Mammary epithelial cell (primary cell): Measurements from ENCODE around the gene TMEM121.

Source experiments
- EZH2 ChIP-seq: IDR thresholded peaks from 2 replicates; pipeline ENCODE4 v1.6.1; 2012; ENCODE audit warnings: low read length, inconsistent platforms, borderline replicate concordance
- TF ChIP-seq, protein P1 (sequence below), 2 donors: IDR thresholded peaks in 1 of 2; conservative IDR thresholded peaks in 1 of 2; 2 replicates each; pipeline ENCODE4 v1.5.1; 2011 to 2012; ENCODE audit warnings: inconsistent platforms in 2 of 2, low read length in 2 of 2, mild to moderate bottlenecking in 2 of 2, control low read depth in 1 of 2, low read depth in 1 of 2; ENCODE audit not compliant: insufficient read depth in 1 of 2; ENCODE audit errors: extremely low read depth in 1 of 2

DNA sequence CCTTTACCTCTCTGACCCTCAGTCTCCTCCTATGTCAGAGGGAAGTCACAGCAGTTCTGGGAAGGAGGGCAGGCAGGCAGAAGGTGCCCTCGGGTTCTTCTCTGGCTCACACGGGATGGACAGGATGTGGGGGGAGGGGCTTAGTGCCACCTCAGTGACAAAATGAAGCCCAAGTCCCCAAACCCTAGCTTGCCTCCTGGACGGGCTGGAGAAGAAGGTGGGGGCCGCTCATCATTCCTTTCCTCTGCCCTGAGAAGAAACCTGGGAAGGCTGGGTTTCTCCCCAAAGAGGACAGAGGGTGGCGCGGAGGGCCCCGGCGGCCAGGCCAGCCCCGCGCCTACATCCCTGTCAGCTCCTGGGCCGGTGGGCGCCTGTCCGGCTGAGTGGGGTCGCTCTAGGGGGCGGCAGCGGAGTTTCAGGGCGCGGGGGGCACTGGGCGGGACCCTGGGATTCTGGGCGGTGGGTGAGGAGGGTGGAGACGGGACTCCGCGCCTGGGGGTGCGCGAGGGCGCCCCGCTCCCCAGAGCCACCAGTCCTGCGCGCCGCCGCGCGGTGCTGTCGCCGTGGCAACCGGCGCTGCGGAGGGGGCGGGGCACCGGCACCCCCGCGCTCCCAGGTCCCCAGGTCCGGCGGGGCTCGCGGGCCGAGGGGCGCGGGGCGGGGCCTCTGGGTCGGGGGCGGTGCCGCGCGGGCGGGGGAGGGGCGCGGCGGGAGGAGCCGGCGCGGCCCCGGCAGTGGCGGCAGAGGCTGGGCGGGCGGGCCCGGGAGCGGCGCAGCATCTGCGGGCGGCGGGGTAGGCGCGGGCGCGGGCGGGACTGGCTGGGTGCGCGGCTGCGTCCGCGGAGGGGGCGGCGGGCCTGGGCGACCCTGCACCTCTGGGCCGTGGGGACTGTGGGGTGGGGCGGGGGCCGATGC, at the start of gene TMEM121:
- TF ChIP-seq, protein P1, sequence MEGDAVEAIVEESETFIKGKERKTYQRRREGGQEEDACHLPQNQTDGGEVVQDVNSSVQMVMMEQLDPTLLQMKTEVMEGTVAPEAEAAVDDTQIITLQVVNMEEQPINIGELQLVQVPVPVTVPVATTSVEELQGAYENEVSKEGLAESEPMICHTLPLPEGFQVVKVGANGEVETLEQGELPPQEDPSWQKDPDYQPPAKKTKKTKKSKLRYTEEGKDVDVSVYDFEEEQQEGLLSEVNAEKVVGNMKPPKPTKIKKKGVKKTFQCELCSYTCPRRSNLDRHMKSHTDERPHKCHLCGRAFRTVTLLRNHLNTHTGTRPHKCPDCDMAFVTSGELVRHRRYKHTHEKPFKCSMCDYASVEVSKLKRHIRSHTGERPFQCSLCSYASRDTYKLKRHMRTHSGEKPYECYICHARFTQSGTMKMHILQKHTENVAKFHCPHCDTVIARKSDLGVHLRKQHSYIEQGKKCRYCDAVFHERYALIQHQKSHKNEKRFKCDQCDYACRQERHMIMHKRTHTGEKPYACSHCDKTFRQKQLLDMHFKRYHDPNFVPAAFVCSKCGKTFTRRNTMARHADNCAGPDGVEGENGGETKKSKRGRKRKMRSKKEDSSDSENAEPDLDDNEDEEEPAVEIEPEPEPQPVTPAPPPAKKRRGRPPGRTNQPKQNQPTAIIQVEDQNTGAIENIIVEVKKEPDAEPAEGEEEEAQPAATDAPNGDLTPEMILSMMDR (conservative IDR thresholded peaks at IDR 0.05 in 1 of 2, IDR thresholded peaks at IDR 0.05 in 1 of 2; ENCODE audit: extremely low read depth in 1 of 2, insufficient read depth in 1 of 2, low read depth in 1 of 2, low read length in 2 of 2) = no peak
- TF ChIP-seq EZH2 = no peak
